ENCODE measurements around the gene KIAA1671. TPM values are rescaled to one million over a fixed set of nuclear protein-coding genes. Genes with fewer than 3 reads are reported as not detected.

Gene KIAA1671
- total and polyA plus RNA-seq, 7 donors, result 6.3 to 34.2 (median 10.2) TPM

GRCh38 chr22:25094579-25094978, 142.1 kb downstream of the KIAA1671 start:
- Histone ChIP-seq H3K4me3 (no peak overlapping the region), H3K9me3 (no peaks in the 10 kb centered on the region), H3K4me1 (peaks cover 0 to 2% (median 0%) of the 10 kb centered on the region in 4 donors), H3K27ac (no peak overlapping the region), H3K27me3 (no peaks in the 10 kb centered on the region), H3K36me3 (no peaks in the 10 kb centered on the region)
- intact Hi-C loops (cut with DNase I), result no loop called here
- 79 to 93% methylated on average over 6 of the region's 6 CpGs for WGBS, 2 donors
- TF ChIP-seq POLR2AphosphoS5 (IDR thresholded peaks at IDR 0.05) (no peak), POLR2A (IDR thresholded peaks at IDR 0.05) (no peak), CTCF (IDR thresholded peaks at IDR 0.05) (no peak), EP300 (IDR thresholded peaks at IDR 0.05) (no peak)
- no peak for DNase-seq

GRCh38 chr22:25095869-25096268, 143.4 kb downstream of the KIAA1671 start:
- no peak overlapping the region for H3K27ac ChIP-seq
- H3K4me1 ChIP-seq, result no peaks in the 10 kb centered on the region

GRCh38 chr22:25096638-25097405, 144.3 kb downstream of the KIAA1671 start:
- intact Hi-C loops (cut with DNase I), result no loop called here
- no peaks in the 10 kb centered on the region for H3K9me3 ChIP-seq
- H3K36me3 ChIP-seq, result no peaks in the 10 kb centered on the region
- TF ChIP-seq EP300 (IDR thresholded peaks at IDR 0.05) (no peak), POLR2AphosphoS5 (IDR thresholded peaks at IDR 0.05) (no peak), CTCF (IDR thresholded peaks at IDR 0.05) (no peak), POLR2A (IDR thresholded peaks at IDR 0.05) (no peak)
- H3K4me1 ChIP-seq, result no peaks in the 10 kb centered on the region
- no peak overlapping the region for H3K27ac ChIP-seq
- no peaks in the 10 kb centered on the region for H3K27me3 ChIP-seq
- 84 to 88% methylated on average over 17 of the region's 17 CpGs for WGBS, 2 donors
- DNase-seq, result no peak
- H3K4me3 ChIP-seq, result no peak overlapping the region

More at GRCh38 chr22:25095869-25096268, 143.4 kb downstream of the KIAA1671 start:
- no peaks in the 10 kb centered on the region for H3K27me3 ChIP-seq
- no peaks in the 10 kb centered on the region for H3K9me3 ChIP-seq
- no peak overlapping the region for H3K4me3 ChIP-seq
- no peak for DNase-seq
- WGBS, 2 donors, result 88 to 92% methylated on average over 7 of the region's 7 CpGs
- intact Hi-C loops (cut with DNase I), result no loop called here
- TF ChIP-seq POLR2A (IDR thresholded peaks at IDR 0.05), result no peak
- no peak for TF ChIP-seq EP300 (IDR thresholded peaks at IDR 0.05)
- TF ChIP-seq CTCF (IDR thresholded peaks at IDR 0.05), result no peak
- no peak for TF ChIP-seq POLR2AphosphoS5 (IDR thresholded peaks at IDR 0.05)
- no peaks in the 10 kb centered on the region for H3K36me3 ChIP-seq

GRCh38 chr22:25098445-25099081, 146.0 kb downstream of the KIAA1671 start:
- no peak for TF ChIP-seq EP300 (IDR thresholded peaks at IDR 0.05)
- TF ChIP-seq POLR2AphosphoS5 (IDR thresholded peaks at IDR 0.05), result no peak
- TF ChIP-seq CTCF (IDR thresholded peaks at IDR 0.05), result no peak
- TF ChIP-seq POLR2A (IDR thresholded peaks at IDR 0.05), result no peak
- Histone ChIP-seq H3K36me3 (no peaks in the 10 kb centered on the region), H3K27ac (no peak overlapping the region), H3K27me3 (no peaks in the 10 kb centered on the region), H3K4me1 (no peaks in the 10 kb centered on the region), H3K9me3 (no peaks in the 10 kb centered on the region), H3K4me3 (no peak overlapping the region)
- intact Hi-C loops (cut with DNase I), result no loop called here
- WGBS, 2 donors, result 89 to 95% methylated on average over 9 of the region's 9 CpGs
- no peak for DNase-seq
